Embryonic facial prominence (tissue), 1 donor: ENCODE results near the gene MAEA.

Experiments used
- DNase-seq: peaks from one replicate; pipeline ENCODE4 v3.0.0-alpha.2; 2016; ENCODE audit errors: extremely low spot score

The MAEA gene

DNA sequence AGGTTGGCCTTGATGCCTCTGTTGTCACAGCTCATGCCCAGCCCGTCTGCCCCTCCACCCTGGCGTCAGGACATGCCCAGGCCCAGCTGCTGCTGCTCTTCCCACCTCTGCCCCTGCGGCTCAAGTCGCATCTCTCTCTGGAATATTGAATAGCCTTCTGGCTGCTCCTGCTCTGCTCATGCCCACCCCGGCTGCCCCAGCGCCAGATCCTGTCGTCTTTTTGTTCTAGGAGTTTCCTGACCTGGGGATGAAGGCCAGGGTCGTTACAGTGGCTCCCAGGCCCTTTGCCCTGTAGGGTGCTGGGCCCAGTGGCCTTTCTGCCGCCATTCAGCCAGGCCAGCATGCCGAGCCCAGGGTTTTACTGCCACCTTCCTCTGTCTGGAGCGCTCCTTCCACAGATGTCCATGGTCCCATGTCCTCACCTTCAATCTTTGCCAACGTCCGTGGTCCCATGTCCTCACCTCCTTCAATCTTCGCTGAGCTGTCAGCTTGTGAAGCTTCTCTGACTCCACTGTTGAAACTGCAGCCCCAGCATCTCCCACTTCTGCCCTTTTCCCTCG, 9.7 kb downstream of the MAEA start:
- no peak for DNase-seq

DNA sequence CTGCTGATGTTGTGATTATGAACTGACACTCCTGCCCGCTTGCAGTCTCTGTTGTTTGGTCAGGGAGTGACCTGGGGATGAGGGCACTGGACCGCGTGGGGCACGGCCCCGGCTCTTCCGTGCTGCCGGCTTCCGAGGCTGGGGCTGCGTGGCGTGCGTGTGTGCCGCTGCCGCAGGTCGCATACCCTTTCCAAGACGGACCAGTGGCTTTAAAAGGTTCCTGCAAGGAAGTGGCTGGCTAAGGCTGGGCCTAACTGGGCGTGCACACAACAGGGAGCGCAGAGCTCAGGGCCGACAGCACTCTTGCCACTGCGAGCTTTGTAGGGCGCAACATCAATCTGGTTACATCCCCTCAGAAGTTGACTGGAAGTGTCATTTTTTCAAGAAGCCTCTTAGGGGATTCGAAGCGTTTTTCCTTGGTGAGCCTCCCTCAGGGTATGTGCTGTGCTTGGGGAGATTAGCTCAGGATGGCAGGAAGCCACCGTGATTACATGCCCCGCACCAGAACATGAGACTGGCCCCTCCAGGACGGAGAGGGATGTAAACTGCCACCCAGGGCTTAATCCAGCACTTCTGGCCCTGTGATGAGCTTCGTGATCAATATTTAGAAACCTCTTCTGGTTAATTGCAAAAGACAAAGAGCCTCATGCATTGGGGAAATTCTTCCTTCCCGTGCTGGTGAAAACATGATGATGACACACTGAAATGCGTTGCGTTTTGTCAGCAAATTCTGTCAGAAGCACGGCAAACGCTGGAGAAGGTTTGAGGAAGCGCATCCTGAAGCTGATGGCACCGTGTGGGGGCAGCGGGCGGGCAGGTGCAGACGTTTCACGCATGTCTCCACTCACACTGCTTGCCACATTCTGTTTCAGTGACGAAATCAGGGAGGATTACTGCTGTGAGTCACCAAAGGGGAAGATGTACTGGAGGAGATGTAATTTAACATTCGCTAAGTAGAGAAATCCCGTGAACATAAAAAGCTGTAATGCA, 11.1 kb downstream of the MAEA start:
- no peak for DNase-seq

DNA sequence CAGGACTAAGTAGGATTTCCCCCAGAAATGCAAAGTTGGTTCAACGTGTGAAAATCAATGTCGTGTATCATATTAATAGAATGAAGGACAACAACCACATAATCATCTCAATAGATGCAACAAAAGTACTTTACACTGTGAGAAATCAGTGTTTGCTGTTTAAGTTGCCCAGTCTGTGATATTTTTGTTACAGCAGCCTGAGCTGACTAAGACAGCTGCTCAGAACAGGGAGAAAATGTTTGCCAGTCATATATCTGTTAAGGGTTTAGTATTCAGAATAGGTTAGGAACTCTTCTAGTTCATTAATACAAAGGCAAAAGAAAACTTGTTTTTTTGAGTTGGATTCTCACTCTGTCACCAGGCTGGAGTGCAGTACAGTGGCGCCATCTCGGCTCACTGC, 12.5 kb downstream of the MAEA start:
- no peak for DNase-seq

DNA sequence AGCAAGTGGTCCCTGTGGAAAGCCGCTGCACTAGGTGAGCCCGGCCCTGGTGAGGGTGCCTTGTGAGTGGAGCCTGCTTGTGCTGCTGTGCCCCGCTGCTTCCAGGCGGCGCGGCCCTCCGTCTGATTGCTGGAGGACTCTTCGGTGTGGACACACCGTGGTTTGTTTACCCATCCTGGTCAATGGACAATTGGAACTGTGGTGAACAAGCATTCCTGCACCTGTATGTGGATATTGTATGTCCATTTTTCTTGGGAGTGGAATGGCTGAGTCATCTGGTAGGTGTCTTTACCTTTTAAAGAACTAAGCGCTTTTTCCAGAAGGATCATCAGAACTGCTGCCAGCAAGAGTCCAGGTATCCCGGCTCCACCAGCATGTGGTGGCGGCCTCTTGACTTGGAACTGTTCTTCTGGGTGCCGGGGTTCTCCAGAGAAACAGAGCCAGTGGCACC, 15.6 kb downstream of the MAEA start:
- DNase-seq = no peak

DNA sequence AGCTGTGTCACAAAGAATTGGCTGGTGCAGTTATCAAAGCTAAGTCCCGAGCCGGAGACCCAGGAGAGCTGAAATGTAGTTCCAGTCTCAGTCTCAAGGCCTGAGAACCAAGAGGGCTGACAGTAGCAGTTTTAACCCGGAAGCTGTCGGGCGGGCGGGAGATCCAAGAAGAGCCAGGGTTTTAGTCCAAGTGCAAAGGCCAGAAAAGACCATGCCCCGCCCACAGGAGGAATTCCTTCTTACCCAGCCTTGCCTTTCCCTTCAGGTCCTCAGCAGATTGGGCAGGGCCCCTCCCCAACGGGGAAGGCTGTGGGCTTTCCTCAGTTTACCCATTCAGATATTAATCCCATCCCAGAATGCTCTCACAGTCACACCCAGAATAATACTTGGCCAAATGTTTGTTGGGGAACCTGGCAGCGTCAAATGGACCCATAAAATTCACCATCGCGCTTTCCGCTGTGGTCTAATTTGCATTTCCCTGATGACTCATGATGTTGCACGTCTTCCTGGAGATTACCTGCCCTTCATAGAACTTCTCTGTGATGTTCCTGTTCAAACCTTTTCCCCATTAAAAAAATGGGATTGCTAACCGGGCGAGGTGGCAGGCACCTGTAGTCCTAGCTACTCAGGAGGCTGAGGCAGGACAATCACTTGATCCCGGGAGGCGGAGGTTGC, 16.2 kb downstream of the MAEA start:
- no peak for DNase-seq

DNA sequence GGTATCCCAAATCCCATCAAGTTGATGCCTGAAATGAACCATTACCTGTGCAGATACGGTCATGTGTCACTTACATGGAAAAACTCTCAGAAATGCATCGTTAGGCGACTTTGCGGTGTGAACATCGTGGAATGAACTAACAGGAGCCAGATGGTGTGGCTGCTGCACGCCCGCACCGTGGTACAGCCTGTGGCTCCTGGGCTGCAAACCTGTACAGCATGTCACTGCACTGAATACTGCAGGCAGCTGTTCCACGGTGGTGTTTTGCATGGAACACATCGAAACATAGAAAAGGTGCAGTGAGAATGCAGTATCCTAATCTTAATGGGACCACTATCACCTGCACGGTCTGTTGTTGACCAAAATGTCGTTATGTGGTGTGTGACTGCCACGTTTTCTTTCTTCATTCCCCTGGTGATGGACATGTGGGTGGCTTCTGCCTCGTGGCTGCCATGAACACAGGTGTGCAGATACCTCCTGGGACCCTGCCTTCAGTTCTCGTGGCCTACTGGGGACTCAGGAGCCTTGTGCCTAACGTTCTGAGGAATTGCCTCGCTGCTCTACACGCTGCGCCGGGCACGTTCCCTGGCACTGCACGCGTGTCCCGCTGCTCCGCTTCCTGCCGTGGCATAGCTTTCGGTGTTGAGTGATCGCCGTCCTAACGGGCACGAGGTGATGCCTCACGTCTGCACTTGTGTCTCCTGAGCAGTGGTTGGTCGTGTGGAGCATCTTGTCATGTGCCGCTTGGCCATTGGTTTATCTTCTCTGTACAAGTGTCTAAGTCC, 18.5 kb downstream of the MAEA start:
- no peak for DNase-seq

DNA sequence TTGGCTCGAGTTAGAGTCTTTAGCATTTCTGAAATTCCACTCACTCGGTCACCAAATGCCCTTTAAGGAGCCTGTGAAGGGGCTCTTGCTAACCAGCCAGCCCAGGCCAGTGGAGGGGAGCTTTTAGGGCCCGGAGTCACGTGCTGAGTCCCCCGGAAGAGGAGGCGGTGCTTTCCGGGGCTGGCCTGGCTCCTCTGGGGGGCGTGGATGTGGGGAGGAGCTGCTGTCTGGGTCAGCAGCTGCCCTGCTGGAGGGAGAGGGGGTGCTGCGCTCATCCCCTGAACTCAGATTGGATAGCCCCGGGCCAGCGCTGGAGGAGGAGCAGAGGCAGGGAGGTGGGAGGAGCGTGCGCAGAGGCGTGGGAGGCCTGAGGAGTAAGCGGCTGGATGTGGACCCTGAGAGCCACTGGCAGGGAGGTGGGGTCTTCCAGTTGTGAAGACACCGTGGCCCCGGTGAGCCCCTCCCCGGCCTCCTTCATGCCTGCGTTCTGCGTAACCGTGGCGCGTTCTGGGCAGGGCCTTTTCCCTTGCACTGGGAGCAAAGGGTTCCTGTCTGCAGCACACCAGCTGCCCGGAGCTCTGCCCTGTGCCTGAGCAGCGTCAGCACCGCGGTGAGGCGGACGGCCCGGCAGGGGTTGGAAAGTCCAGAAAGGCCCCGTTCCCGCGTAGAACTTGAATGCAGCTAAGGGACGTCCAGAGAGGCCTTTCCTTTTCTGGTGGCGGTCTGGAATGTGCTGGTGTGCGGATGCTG, 19.7 kb downstream of the MAEA start:
- DNase-seq = peak; percentile 51

DNA sequence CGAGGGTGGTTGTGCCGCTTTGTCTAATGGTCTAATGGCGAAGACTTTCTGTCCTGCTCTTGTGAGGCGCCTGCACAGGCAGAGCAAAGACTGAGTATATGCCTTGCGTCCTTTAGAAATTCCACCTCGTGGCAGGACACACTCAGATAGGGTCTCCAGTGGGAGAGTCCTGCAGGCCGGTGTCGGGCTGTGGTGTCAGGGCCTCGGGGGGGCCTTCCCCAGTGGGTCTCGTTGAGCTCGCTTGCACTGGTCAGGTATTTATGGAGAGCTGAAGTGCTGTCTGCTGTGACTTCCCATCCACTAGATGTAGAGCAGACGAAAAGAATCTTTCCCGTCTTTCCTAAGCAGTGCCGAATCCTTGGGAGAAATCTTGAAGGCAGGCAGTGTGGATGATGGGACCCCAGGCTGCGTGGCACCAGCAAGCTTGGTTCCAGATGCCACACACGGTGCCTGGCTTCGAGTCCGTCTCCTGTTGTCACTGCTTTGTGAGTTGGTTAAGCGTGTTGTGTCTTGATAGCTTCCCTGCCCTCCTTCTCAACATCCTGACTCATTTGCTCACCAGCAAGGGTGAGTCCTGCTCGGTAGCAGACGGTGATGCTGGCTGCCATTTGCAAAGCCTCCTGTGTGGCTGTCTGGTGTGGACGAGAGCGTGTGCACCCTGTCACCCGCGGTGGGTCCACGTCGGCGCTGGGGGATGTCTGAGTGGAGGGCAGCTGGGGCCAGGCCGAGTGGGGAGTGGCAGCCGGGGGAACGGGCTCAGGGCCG, 20.5 kb downstream of the MAEA start:
- DNase-seq = no peak

DNA sequence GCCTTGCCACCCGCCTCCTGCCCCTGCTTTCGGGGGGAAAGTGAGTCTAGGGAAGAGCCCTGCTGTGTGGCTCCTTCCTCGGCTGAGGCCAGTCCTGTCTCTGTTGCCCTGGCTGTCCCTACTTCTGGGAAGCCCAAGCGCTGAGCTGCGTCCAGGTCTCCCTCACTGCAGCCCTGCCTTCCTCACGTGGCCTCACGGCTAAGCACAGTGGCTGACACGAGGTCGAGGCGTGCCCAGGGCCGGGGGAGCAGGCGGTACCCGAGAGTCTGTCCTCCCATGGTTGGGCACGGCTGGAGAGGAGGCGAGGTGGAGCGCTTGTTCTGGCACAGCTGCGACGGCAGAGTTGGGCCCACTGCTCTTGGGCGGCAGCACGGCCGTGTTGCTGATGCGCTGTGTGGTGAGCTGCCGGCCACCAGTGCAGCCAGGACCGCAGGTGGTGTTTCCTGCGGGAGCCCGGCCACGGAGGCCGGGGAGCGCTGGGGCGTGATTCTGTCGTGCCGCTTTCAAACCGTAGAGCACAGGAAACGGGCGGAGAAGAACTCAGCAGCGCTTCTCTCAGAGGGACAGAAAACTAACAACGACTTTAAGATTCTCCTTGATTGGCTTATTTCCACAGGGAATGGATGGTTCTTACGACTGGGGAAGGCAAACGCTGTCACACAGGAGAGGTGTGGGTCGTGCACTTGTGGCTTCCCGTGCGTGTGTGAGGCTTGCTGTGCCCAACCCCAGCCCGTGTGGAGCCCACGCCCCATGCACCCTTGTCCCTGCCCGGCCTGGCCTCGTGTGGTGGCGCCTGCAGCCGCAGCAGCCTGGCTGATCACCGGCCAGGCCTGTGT, 21.3 kb downstream of the MAEA start:
- DNase-seq = no peak

DNA sequence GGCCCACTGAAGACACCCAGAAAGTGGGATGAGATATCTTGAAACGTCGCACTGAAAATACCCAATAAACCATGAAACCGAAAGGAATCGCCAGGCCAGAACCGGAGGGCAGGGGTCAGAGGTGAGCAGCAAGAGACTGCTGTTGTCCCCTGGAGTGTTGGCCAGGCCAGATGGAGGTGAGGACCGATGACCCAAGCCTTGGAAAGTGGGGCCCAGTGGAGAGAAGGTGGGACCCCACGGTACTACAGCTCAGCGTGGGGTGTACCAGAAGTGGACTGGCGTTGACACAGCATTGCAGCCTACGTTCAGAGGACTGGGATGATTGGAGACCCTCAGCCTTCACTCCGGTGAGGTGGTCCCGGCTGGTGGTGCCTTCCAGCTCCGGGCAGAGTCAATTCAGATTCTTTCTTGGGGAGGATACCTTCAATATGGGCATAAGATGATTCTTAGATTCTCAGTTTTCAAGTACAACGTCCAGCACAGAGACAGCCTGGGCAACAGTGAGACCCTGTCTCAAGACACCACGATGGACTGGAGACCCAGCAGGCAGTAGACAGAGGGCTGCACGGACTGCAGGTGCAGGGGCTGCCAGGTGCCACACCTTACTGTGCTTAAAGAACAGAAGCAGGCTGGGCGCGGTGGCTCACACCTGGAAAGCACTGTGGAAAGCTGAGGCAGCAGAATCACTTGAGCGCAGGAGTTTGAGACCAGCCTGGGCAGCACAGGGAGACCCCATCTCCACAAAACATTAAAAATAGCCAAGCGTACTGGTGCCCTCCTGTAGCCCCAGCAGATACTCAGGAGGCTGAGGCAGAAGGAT, 23.3 kb downstream of the MAEA start:
- DNase-seq = no peak

DNA sequence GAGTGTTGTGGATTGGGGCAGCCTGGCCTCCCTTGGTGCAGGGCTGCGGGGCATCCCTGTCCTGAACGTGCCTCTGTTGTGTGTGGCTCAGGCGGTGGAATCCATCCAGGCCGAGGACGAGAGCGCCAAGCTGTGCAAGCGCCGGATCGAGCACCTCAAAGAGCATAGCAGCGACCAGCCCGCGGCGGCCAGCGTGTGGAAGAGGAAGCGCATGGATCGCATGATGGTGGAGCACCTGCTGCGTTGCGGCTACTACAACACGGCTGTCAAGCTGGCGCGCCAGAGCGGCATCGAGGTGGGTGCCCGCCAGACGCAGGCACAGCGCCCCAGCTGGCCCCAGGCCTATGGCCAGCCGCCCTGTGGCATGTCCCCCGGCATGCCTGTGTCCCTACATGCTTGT, 25.6 kb downstream of the MAEA start:
- no peak for DNase-seq

DNA sequence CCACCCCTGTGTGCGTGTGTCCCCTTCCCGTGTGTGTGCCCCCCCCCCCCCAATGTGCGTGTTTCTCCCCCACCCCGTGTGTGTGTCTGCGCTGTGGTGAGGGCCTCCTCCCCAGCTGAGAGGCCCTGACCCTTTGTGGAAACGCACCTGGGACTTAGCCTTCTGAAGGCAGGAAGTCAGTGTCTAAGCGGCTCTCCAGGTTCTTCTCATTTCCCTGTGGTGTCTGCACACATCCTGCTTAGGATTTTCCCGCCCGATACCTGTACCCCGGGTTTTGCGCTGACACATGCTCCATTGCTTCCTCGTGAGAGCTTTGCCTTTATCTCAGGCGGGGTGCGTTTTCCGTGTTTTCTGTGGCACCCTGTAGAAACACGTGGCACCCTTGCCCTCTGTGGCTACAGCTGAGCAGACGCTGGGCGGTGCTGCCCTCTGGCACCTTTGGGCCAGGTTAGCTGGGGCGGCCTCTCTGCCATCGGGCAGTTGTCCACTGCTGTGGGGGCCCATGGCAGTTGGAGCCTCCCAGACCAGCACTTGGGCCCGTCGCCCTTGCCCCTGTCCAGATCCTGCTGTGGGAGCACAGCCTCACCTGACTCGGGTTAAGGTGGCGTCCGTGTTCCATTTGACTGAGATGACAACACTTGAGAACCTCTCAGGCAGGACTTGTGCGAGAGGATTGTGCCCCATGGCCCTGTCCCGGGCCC, 26.3 kb downstream of the MAEA start:
- DNase-seq = no peak

DNA sequence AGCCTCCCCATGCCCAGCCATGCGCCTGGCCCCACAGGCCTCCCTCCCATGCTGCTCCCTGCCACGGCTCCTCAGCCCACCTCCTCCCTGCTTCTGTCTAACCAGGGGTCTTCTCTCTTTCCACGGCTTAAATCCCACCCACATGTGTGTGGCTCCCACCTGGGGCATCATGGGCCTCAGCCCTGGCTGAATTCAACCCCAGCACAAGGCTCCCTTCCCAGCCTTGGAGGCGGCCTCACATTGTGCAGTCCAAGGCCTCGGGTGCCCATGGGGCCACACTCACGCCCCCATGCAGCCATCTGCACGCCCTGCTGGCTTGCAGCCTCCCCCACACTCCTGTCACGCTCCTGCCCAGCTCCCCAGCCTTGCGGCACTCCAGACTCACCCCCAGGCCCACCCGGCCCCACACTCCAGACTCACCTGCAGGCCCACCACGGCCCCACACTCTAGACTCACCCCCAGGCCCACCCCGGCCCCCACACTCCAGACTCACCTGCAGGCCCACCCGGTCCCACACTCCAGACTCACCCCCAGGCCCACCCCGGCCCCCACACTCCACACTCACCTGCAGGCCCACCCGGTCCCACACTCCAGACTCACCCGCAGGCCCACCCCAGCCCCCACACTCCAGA, 27.0 kb downstream of the MAEA start:
- no peak for DNase-seq

DNA sequence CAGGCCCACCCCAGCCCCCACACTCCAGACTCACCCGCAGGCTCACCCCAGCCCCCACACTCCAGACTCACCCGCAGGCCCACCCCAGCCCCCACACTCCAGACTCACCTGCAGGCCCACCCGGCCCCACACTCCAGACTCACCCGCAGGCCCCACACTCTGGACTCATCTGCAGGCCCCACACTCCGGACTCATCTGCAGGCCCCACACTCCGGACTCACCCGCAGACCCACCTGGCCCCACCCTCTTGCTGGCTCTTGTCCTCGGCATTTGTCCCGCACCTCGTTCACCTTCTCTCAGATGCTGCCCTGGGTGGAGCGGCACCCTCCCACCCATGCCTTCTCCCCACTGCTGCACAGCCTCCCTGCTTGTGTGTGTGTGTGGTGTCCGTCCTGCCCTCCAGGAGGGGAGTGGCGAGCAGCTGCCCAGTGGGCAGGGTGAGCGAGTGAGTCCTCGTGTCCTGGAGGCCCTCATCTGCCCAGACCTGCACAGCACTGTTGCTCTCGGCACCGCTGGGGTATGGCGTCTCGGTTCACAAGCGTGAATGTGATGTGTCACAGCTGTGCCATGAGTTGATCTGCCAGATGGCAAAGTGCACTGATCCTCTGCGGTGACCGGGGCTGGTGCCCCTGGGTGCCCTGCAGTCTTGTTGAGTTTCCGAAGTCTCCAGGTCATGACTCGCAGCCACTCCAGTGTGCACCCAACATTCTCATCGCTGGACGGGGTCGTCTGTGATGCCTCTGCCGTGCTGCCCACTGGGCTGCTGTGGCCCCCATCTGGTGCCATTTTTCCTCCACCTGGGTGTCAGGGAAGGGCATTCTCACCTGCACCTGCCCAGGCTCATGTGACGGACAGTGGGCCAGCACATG, 27.7 kb downstream of the MAEA start:
- DNase-seq = no peak

DNA sequence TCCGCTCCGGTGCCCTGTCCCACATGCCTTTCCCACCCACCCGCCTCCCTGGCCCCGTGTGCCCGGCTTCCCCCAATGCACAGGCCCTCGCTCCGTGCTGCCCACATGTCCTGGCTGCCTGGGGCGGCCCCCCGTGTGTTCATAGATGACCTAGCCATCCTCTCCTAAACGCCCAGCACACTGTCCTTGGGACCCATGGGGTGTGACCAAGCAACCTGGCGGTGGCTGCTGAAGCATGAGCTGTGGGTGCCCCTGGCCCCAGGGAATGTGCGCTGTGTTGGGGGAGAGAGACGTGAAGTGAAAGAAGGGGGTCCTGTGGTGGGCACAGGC, 28.3 kb downstream of the MAEA start:
- no peak for DNase-seq

DNA sequence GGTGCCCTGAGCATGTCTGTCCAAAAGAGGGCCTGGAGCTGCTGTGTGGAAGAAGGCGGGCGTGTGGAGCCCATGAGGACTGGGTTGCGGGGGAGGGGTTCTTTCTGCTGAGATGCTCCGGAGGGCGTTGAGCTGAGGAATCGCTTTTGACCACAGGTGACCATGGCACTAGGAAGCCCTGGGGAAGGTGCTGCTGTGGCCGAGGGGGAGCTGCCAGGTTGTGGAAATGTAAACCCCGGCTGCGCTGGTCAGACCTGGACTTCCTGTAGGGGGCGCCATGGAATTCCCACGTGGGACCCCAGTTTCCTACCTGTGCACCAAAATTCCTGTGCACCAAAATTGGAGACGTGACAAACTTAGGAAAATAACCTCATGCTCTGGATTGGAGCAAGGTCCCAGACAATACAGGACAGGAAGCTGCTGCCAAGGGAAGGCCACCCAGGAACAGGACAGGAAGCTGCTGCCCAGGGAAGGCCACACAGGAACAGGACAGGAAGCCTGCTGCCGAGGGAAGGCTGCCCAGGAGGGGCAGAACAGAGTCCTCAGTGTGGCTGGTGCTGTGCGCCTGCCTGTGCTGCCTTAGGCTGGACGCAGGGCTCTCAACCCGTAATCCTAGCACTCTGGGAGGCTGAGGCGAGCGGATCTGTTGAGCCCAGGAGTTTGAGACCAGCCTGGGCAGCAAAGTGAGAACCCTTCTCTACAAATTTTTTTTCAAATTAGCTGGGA, 29.0 kb downstream of the MAEA start:
- DNase-seq = no peak
